Fibroblast of skin of scalp (primary cell): Measurements from ENCODE around the gene ZDHHC8. TPM values are rescaled to one million over a fixed set of nuclear protein-coding genes. Genes with fewer than 3 reads are reported as not detected.

Experiments
- DNase-seq: peaks from one replicate; pipeline ENCODE4 v3.0.0-alpha.2; 2013
- polyA plus RNA-seq, 2 experiments: library from polyadenylated mRNA; unstranded; fragments of 120-200 nt; gene quantifications; one replicate each; pipeline ENCODE4 v1.2.1, GENCODE V29; 2013; ENCODE audit not compliant: insufficient read length in 2 of 2

Gene ZDHHC8
- polyA plus RNA-seq (2013, experiment 1 of 2; ENCODE audit: insufficient read length) = 54.3 TPM
- 44.3 TPM for polyA plus RNA-seq (2013, experiment 2 of 2; ENCODE audit: insufficient read length)

- DNase-seq = peak; percentile 40
Measured at GRCh38 chr22:20131597-20131858, at the start of gene ZDHHC8. Gene ZDHHC8, plus strand, starts transcription at chr22:20131804. Its CDS starts 144 bp downstream, at chr22:20131948.

GRCh38 chr22:20083157-20083890 is 48.3 kb upstream of the ZDHHC8 start:
- DNase-seq = no peak

- DNase-seq = no peak
Measured at GRCh38 chr22:20083891-20084546, 47.6 kb upstream of the ZDHHC8 start.

- no peak for DNase-seq
Measured at GRCh38 chr22:20084547-20085413, 46.8 kb upstream of the ZDHHC8 start.

- no peak for DNase-seq
Measured at GRCh38 chr22:20085651-20086050, 46.0 kb upstream of the ZDHHC8 start.

- DNase-seq = no peak
Measured at GRCh38 chr22:20086101-20086599, 45.5 kb upstream of the ZDHHC8 start.

- no peak for DNase-seq
Measured at GRCh38 chr22:20086763-20087162, 44.8 kb upstream of the ZDHHC8 start.

- DNase-seq = no peak
Measured at GRCh38 chr22:20087319-20088262, 44.0 kb upstream of the ZDHHC8 start.

- DNase-seq = no peak
Measured at GRCh38 chr22:20088263-20088648, 43.3 kb upstream of the ZDHHC8 start.

GRCh38 chr22:20089226-20089976 is 42.2 kb upstream of the ZDHHC8 start:
- no peak for DNase-seq

GRCh38 chr22:20089977-20090729 is 41.5 kb upstream of the ZDHHC8 start:
- DNase-seq = no peak

GRCh38 chr22:20090730-20091240 is 40.8 kb upstream of the ZDHHC8 start:
- no peak for DNase-seq

- no peak for DNase-seq
Measured at GRCh38 chr22:20091690-20092476, 39.7 kb upstream of the ZDHHC8 start.

- DNase-seq = no peak
Measured at GRCh38 chr22:20092477-20092854, 39.1 kb upstream of the ZDHHC8 start.

- no peak for DNase-seq
Measured at GRCh38 chr22:20093418-20094196, 38.0 kb upstream of the ZDHHC8 start.

GRCh38 chr22:20094197-20094807 is 37.3 kb upstream of the ZDHHC8 start:
- DNase-seq = no peak

- DNase-seq = no peak
Measured at GRCh38 chr22:20095521-20095920, 36.1 kb upstream of the ZDHHC8 start.
